Muscle layer of colon (tissue), 2 donors: ENCODE results near the gene EPHA7.
A peak's percentile ranks its signal among the peaks of the same experiment; 100 is the strongest.

Source experiments
- H3K27ac ChIP-seq: one replicate; pipeline ENCODE4 v1.7.0; 2013; ENCODE audit warnings: low read depth, mild to moderate bottlenecking, low read length, moderate library complexity
- H3K27me3 ChIP-seq, 2 donors: one replicate each; pipeline ENCODE4 v1.7.0; 2013; ENCODE audit warnings: low read length in 2 of 2, mild to moderate bottlenecking in 2 of 2; ENCODE audit not compliant: insufficient read depth in 2 of 2, control insufficient read depth in 1 of 2
- H3K36me3 ChIP-seq: one replicate; pipeline ENCODE4 v1.7.0; 2013; ENCODE audit warnings: mild to moderate bottlenecking, low read length; ENCODE audit not compliant: insufficient read depth
- H3K4me1 ChIP-seq: one replicate; pipeline ENCODE4 v1.7.0; 2013; ENCODE audit warnings: mild to moderate bottlenecking, low read length; ENCODE audit not compliant: insufficient read depth
- H3K4me3 ChIP-seq, 2 donors: one replicate each; pipeline ENCODE4 v1.7.0; 2013; ENCODE audit warnings: low read length in 2 of 2, low read depth in 1 of 2, mild to moderate bottlenecking in 1 of 2, moderate library complexity in 1 of 2
- H3K9ac ChIP-seq: one replicate; pipeline ENCODE4 v1.7.0; 2013; ENCODE audit warnings: low read length
- H3K9me3 ChIP-seq: one replicate; pipeline ENCODE4 v1.7.0; 2013; ENCODE audit warnings: mild to moderate bottlenecking, low read length
- donor health status: abdominal sarcoma.
- donor health status: Adenocarcinoma of cecum.

EPHA7 gene

DNA sequence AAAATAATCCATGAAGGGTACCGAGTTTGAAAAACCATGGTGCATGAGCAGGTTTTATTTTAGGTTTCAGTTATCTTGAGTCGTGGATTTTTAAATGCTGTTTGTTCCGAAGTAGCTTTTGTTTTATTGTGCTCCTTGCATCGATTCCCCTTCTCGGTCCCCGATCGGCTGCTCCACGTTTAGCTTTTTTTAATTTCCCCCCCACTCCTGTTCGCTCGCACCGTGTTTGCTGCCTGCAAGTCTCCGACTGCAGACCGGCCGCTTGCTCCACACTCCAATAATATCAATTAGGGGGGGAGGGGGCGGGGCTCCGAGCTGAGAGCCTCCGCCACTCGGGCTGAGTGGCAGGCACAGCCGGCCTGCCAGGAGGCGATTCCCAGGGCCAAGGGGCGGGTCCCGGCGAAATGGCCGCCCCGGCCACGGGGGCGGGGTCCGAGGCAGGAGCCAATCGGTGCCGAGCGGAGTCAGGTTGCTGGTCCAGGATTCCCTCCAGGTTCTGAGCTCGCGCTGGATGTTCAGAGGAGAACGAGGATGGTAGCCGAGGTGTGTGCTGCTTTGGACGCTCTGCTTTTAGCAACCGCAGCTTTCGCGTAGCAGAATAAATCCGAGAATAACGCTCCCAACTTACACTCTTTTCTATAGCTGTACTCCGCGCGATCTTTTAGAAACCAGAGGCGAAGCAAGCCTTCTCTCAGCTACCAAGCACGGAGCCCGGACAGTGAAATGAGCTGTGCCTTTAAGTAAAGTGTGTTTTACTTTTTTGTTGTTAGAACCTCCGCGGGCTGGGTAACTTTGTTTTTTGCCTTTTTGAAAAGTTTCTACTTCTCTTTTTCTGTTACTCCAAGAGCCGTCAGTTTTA lies at the start of gene EPHA7:
EPHA7 (minus strand) TSS at position 256 of the 859 bp plus-strand sequence; CDS start at position 38, 218 bp downstream.
- H3K9ac ChIP-seq: peak within 1 kb of the TSS; percentile 83
- peaks cover 5 to 33% of the 10 kb centered on the region in 2 donors for H3K27me3 ChIP-seq
- H3K9me3 ChIP-seq: no peaks in the 10 kb centered on the region
- peak within 1 kb of the TSS; percentile 71 to 90 for H3K4me3 ChIP-seq
- no peaks in the 10 kb centered on the region for H3K36me3 ChIP-seq
- H3K27ac ChIP-seq: peak within 1 kb of the TSS; percentile 83
- H3K4me1 ChIP-seq: peaks cover 4% of the 10 kb centered on the region

DNA sequence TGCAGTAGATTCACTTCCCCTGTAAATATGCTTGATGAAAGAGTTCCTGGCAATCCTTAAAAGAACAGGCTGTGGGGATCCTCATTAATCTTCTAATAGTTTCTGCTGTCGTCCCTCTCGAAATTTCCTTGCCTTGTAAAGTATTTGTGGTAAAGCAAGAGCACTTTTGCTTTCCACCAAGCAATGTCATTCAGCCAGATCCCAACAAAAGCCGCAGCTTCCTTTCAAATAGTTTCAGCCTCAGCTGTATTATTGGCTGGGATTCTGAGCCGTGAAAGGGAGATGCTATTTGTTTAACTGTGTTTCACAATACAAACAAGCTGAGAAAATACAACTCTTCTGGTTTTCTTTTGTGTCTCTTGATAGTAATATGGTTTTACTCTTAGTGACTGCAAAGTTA lies 48.9 kb upstream of the EPHA7 start:
- Histone ChIP-seq H3K4me1 (peaks cover 7% of the 10 kb centered on the region), H3K9me3 (no peaks in the 10 kb centered on the region), H3K4me3 (no peak overlapping the region), H3K27me3 (no peaks in the 10 kb centered on the region), H3K36me3 (no peaks in the 10 kb centered on the region), H3K27ac (no peak overlapping the region), H3K9ac (peak overlapping the region; percentile 33)

DNA sequence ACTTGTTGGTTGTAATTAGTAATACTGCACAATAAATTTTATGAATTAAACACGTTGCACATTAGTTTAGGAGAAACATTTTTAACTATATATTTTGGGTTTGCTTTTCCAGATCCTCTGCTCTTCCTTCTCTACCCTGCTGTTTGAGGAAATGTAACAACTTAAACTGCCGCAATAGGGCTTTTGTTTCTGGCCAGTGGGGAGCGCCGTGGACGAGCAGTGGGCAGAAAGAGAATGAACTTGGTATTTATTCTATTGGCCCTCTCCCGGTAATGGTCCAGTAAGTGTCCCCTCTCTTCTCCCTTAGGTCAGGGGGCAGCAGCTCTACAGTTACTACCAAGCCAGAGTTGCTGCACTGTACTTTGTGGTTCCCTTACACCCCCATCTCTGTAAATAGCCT lies 35.2 kb upstream of the EPHA7 start:
- Histone ChIP-seq H3K4me1 (no peaks in the 10 kb centered on the region), H3K9ac (no peak overlapping the region), H3K27me3 (no peaks in the 10 kb centered on the region), H3K36me3 (no peaks in the 10 kb centered on the region), H3K9me3 (no peaks in the 10 kb centered on the region), H3K27ac (no peak overlapping the region), H3K4me3 (no peak overlapping the region)

DNA sequence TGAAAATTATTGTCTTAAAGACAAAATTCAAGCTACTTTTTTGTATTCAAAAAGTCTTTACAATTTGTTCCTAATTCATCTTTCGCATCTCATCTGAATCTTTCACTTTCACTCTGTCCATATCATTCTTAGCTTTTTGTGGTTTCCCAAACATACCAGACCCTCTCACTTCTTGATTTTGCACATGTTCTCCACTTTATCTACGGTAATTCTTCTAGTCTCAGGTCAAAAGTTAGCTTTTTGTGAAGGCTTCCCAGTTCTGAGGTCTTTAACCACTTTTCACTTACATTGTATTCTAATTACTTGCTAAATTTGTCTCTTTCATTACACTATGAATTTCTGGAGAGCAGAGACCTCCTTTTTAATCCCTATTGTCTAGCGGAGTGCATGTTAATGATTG lies 34.6 kb upstream of the EPHA7 start:
- Histone ChIP-seq H3K4me3 (no peak overlapping the region), H3K4me1 (no peaks in the 10 kb centered on the region), H3K9me3 (no peaks in the 10 kb centered on the region), H3K36me3 (no peaks in the 10 kb centered on the region), H3K9ac (no peak overlapping the region), H3K27ac (no peak overlapping the region), H3K27me3 (no peaks in the 10 kb centered on the region)

DNA sequence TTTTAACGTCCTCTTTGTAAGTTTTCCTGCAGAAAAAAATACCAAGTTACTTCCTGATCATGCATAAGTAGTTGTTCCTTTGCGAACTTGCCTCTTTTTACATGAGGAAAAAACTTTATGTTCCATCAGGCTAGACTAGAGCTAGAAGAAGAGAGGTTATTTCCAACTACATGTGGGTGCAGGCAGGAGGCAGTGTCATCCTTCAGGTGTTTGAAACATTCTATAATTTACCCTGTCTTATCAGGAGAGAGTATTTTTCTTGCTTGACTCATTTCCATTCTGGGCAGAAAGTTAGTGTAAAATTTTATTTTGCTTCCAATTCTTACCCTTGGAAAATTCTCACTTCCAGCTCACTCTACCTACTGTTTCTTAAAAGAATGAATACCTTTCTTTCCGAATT lies 28.5 kb upstream of the EPHA7 start:
- no peak overlapping the region for H3K4me3 ChIP-seq
- H3K9me3 ChIP-seq: no peaks in the 10 kb centered on the region
- H3K27ac ChIP-seq: no peak overlapping the region
- H3K9ac ChIP-seq: no peak overlapping the region
- no peaks in the 10 kb centered on the region for H3K27me3 ChIP-seq
- peaks cover 7% of the 10 kb centered on the region for H3K4me1 ChIP-seq
- no peaks in the 10 kb centered on the region for H3K36me3 ChIP-seq

DNA sequence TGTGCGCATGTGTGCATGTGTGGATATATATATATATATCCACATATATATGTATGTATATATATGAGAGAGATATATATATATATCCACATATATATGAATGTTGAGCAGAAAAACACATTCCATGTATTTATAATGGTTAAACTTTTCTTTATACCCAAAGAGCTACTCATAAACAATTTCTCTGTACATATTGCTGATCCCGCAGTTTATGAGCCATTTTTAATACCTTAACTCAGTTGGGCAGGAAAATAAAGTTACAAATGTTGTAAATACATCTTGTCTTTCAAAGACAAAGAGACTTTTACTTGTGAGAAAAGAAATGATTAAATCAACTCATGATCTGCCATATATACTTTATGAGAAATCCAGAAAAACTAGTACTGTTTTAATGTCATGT lies 18.1 kb upstream of the EPHA7 start:
- H3K27me3 ChIP-seq: no peaks in the 10 kb centered on the region
- no peaks in the 10 kb centered on the region for H3K36me3 ChIP-seq
- H3K9me3 ChIP-seq: no peaks in the 10 kb centered on the region
- no peak overlapping the region for H3K4me3 ChIP-seq
- no peaks in the 10 kb centered on the region for H3K4me1 ChIP-seq
- H3K9ac ChIP-seq: no peak overlapping the region
- no peak overlapping the region for H3K27ac ChIP-seq

DNA sequence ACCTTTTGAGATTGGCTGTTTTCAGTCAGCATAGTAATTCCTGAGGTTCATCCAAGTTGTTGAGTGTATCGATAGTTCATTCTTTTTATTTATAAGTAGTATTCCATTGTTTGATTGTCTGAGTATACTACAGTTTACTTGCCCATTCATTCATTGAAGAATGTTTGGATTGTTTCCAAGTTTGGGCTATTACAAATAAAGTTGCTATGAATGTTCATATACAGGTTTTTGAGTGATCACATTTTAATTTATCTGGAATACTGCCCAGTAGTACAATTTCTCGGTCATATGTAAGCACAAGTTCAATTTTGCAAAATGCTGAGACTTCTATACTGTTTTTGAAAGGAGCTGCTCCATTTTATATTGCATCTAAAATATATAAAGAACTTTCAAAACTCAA lies 14.2 kb upstream of the EPHA7 start:
- H3K4me3 ChIP-seq: no peak overlapping the region
- H3K36me3 ChIP-seq: no peaks in the 10 kb centered on the region
- no peak overlapping the region for H3K9ac ChIP-seq
- no peaks in the 10 kb centered on the region for H3K27me3 ChIP-seq
- no peak overlapping the region for H3K27ac ChIP-seq
- H3K4me1 ChIP-seq: no peaks in the 10 kb centered on the region
- no peaks in the 10 kb centered on the region for H3K9me3 ChIP-seq

DNA sequence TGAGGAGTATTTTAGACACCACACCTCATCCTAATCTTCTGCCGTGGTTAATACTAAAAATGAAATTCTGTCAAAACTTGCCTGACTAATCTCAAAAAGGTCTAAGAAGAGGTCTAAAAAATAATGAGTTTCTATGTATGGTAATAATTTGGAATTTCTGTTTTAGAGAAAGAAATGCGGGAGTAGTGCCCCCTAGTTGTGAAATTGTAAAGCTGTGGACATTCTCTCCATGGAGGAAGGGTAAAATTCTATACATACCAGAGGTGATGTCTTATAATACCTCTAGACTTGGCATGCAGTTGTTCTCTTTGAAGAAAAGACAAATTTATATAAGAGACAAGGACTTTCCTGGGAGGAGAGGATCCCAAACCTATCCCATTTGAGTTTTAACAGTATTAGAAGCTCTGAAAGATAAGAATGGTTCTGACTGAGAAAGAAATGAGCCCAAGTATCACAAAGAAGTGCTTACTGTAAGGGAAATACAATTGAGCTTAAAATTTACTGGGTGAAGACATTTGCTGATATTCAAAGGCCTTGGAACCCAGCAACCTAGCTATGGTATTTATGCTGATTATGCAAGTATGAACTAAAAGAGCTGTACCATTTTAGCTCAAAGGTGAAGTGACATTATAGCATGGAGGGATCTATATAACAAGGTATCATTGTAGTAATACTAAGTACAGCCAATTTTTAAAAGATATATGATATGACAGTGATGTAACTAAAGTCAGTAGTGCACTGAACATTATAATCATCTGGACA lies 5.1 kb upstream of the EPHA7 start:
- Histone ChIP-seq H3K27ac (no peak overlapping the region), H3K9ac (no peak overlapping the region), H3K4me3 (no peak overlapping the region), H3K9me3 (no peaks in the 10 kb centered on the region), H3K36me3 (no peaks in the 10 kb centered on the region), H3K4me1 (no peaks in the 10 kb centered on the region), H3K27me3 (no peaks in the 10 kb centered on the region)

DNA sequence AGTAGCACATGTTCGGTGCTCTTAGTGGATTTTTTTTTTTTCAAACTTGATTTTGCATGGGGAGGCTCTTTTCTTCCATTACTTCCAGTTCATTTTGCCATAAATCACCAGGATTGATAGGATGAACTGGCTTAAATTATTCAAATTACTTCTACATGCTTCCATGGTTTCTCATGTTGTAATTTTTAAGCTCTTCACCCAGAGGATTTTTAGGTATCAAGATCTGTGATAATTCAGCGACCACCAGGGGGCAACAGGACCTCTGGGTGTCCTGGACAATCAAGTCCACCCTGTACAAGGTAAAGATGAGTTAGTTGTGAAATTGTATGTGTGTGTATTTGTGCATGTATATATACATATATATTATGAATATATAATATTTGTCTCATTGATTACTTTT lies 4.2 kb upstream of the EPHA7 start:
- peaks cover 0 to 6% of the 10 kb centered on the region in 2 donors for H3K27me3 ChIP-seq
- no peaks in the 10 kb centered on the region for H3K4me1 ChIP-seq
- H3K27ac ChIP-seq: peak overlapping the region; percentile 24
- no peaks in the 10 kb centered on the region for H3K9me3 ChIP-seq
- H3K9ac ChIP-seq: no peak overlapping the region
- no peak overlapping the region for H3K4me3 ChIP-seq
- H3K36me3 ChIP-seq: no peaks in the 10 kb centered on the region

DNA sequence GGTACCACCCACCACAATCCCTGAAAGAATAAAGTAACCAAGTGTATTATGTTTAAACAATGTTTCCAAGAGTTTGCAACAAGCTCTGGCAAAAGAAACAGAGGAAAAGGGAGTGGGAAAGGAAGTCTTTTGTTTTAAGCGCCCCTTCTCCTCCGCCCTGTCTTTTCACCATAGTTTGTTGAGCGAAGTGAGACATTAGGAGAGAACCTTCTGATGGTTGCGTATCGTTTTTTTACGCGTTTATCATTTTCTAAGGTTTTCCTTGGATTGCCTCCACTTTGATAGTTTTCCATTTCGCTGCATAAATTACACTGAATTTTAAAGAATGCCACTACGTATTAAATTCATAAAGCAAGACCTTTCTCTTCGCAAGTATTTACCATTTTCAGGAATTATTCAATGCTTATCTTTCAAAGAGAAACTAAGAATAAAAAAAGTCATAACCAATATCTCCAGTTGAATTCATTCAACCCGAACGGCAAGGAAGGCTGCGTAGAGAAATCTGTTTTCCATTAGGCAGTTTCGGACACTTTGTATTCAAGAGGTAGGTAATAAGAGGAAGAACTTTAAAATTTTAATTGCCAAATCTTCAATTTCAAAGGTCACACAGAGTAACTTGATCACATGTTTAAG lies 920 bp upstream of the EPHA7 start:
- Histone ChIP-seq H3K27me3 (peaks cover 5 to 31% of the 10 kb centered on the region in 2 donors), H3K36me3 (no peaks in the 10 kb centered on the region), H3K4me1 (peaks cover 4% of the 10 kb centered on the region), H3K27ac (peak overlapping the region; percentile 68), H3K4me3 (peak overlapping the region; percentile 43 to 71), H3K9ac (peak overlapping the region; percentile 79), H3K9me3 (no peaks in the 10 kb centered on the region)
